Kidney (tissue), 14 donors: ENCODE data around the gene SLC35A4. TPM values are rescaled to one million over a fixed set of nuclear protein-coding genes. Genes with fewer than 3 reads are reported as not detected.
"Not testable (repeated sequence)": the region's sequence is repeated elsewhere in the genome, so short reads cannot be mapped to it uniquely, and the experiment has no call there.

Experiments
- DNase-seq, 5 donors: peaks; one replicate each; pipeline ENCODE4 v3.0.0-alpha.2; 2013 to 2020
- FAIRE-seq: peaks from 2 replicates; lab custom pipeline; 2012; peaks lifted over from hg19 to GRCh38; lab: Jason Lieb, UNC
- H3K27ac ChIP-seq, 2 donors: one replicate each; pipeline ENCODE4 v1.7.0; 2013; ENCODE audit warnings: low read depth in 2 of 2, low read length in 2 of 2, inconsistent platforms in 1 of 2
- H3K27me3 ChIP-seq: one replicate; pipeline ENCODE4 v1.7.1; 2013; ENCODE audit warnings: low read length, inconsistent platforms; ENCODE audit not compliant: control insufficient read depth, insufficient read depth
- H3K36me3 ChIP-seq, 3 donors: one replicate each; pipeline versions ENCODE4 v1.7.0 to v1.7.1; 2013; ENCODE audit warnings: low read length in 3 of 3, control low read depth in 1 of 3, inconsistent platforms in 1 of 3; ENCODE audit not compliant: insufficient read depth in 3 of 3, control insufficient read depth in 2 of 3
- H3K4me1 ChIP-seq, 3 donors: one replicate each; pipeline versions ENCODE4 v1.7.0 to v1.7.1; 2013; ENCODE audit warnings: low read length in 3 of 3, inconsistent platforms in 1 of 3, low read depth in 1 of 3; ENCODE audit not compliant: control insufficient read depth in 2 of 3, insufficient read depth in 2 of 3
- H3K4me3 ChIP-seq, 3 donors: one replicate each; pipeline versions ENCODE4 v1.7.0 to v1.8.1; 2013; ENCODE audit warnings: low read length in 3 of 3, control low read depth in 1 of 3, inconsistent platforms in 1 of 3
- H3K9ac ChIP-seq, 3 donors: one replicate each; pipeline versions ENCODE4 v1.7.0 to v1.7.1; 2013; ENCODE audit warnings: low read length in 3 of 3, control low read depth in 1 of 3, inconsistent platforms in 1 of 3
- H3K9me3 ChIP-seq, 3 donors: one replicate each; pipeline versions ENCODE4 v1.7.0 to v1.7.1; 2013; ENCODE audit warnings: low read length in 3 of 3, control low read depth in 1 of 3, inconsistent platforms in 1 of 3; ENCODE audit not compliant: control insufficient read depth in 2 of 3, insufficient read depth in 1 of 3
- intact Hi-C: fragments of 100-400 bp; cut with DNase I; formaldehyde crosslinking; loops from one replicate; pipeline ENCODE4 v1.11.1; 2022
- polyA plus RNA-seq: library from polyadenylated mRNA; stranded (reverse); fragments of 350-450 nt; fragmentation: Illumina TruSeq; extraction: RNeasy Lipid Tissue Mini Kit (QIAGEN cat#74804); gene quantifications from one replicate; pipeline ENCODE4 v1.2.3, GENCODE V29; 2014; ENCODE audit warnings: low read depth, low replicate concordance; ENCODE audit not compliant: insufficient read depth
- total RNA-seq: library from RNA; stranded (reverse); fragmentation: NEBNext Ultra II Directional; extraction: Animal tissue kit (Norgen Biotek cat#: 25700); gene quantifications from one replicate; pipeline ENCODE4 v1.2.1, GENCODE V29; 2021
- TF ChIP-seq, protein P1 (sequence below): IDR thresholded peaks from 3 replicates; pipeline ENCODE4 v1.5.1; 2012; ENCODE audit warnings: mild to moderate bottlenecking, moderate library complexity, borderline replicate concordance; ENCODE audit not compliant: insufficient read depth; ENCODE audit errors: extremely low read depth
- donor health status: control.
- donor health status: control.
- donor health status: control.
- donor health status: control.
- donor health status: control.
- donor health status: DM: yes; HTN: yes; CAD: no.
- donor health status: Normal renal cell carcinoma (clear cell type).

SLC35A4 gene
- total and polyA plus RNA-seq, 2 donors from 2014 or later, result 71.2 to 89.9 TPM

DNA sequence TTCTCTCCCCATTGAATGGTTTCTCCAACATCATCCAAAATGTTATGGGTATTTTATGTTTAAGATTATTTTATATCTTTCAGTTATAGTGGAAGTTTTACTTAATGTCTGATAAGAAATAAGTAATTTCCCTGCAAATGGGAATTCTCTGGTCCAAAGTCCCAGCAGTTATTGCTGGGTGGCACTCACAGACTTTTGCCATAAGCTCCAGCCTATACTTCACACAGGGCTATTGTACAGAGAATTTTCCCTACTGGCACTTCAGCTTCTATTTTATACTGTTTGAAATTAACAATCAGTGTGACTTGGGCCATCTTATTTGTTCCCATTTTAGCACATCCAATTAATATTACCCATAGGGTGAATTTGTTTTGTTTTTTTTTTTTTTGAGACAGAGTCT is 35.5 kb downstream of the SLC35A4 start:
- intact Hi-C loops, result no loop called here
- Histone ChIP-seq H3K9me3 (no peaks in the 10 kb centered on the region), H3K36me3 (no peaks in the 10 kb centered on the region), H3K27me3 (no peaks in the 10 kb centered on the region), H3K4me1 (peaks cover 0 to 5% (median 0%) of the 10 kb centered on the region in 3 donors), H3K4me3 (no peak overlapping the region), H3K27ac (no peak overlapping the region), H3K9ac (no peak overlapping the region)
- FAIRE-seq, result no peak
- no peak for DNase-seq
- TF ChIP-seq, protein P1, sequence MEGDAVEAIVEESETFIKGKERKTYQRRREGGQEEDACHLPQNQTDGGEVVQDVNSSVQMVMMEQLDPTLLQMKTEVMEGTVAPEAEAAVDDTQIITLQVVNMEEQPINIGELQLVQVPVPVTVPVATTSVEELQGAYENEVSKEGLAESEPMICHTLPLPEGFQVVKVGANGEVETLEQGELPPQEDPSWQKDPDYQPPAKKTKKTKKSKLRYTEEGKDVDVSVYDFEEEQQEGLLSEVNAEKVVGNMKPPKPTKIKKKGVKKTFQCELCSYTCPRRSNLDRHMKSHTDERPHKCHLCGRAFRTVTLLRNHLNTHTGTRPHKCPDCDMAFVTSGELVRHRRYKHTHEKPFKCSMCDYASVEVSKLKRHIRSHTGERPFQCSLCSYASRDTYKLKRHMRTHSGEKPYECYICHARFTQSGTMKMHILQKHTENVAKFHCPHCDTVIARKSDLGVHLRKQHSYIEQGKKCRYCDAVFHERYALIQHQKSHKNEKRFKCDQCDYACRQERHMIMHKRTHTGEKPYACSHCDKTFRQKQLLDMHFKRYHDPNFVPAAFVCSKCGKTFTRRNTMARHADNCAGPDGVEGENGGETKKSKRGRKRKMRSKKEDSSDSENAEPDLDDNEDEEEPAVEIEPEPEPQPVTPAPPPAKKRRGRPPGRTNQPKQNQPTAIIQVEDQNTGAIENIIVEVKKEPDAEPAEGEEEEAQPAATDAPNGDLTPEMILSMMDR, result no peak

DNA sequence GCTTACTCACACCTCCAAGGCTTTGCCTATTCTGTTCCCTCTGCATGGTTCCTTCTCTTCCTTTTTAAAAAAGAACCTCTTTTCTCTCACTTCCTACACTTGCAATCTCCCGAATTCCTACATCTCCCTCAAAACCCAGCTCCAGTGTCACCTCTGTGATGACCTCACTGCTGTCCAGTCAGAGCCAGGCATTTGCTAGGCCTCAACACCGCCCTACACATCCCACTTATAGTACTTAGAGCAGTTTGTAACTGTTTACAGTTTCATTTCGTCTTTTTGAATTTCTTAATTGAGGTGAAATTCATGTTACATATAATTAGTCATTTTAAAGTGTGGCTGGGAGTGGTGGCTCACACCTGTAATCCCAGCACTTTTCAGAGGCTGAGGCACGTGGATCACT is 37.5 kb downstream of the SLC35A4 start:
- no peaks in the 10 kb centered on the region for H3K9me3 ChIP-seq
- no peaks in the 10 kb centered on the region for H3K36me3 ChIP-seq
- no peak overlapping the region for H3K27ac ChIP-seq
- intact Hi-C loops, result no loop called here
- H3K4me3 ChIP-seq, result no peak overlapping the region
- H3K9ac ChIP-seq, result no peak overlapping the region
- no peaks in the 10 kb centered on the region for H3K4me1 ChIP-seq
- FAIRE-seq, result no peak
- DNase-seq, result no peak
- no peaks in the 10 kb centered on the region for H3K27me3 ChIP-seq
- TF ChIP-seq, protein P1, result no peak

DNA sequence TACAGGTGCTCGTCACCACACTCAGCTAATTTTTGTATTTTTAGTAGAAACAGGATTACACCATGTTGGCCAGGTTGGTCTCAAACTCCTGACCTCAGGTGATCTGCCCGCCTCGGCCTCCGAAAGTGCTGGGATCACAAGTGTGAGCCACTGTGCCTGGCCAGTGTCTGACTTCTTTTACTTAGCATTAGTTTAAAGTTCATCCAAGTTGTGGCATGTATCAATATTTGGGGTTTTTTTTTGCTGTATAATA is 38.7 kb downstream of the SLC35A4 start:
- H3K4me1 ChIP-seq, H3K27me3 ChIP-seq, H3K4me3 ChIP-seq, intact Hi-C loops, H3K27ac ChIP-seq, H3K9me3 ChIP-seq, DNase-seq, FAIRE-seq, H3K36me3 ChIP-seq, H3K9ac ChIP-seq: not testable (repeated sequence)

DNA sequence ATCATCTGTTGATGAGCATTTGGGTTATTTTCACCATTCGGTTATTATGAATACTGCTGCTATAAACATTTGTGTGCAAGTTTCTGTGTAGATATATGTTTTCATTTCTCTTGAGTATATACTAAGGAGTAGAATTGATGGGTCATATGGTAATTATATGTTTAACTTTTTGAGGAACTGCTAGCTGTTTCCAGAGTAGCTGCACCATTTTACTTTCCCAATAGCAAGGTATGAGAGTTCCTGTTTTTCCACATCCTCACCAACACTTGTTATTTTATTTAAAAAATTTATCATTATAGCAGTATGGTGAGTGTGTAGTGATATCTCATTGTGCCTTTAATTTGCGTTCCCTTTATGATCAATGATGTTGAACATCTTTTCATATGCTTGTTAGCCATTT is 39.1 kb downstream of the SLC35A4 start:
- FAIRE-seq (no peak), DNase-seq (no peak)
- H3K9ac ChIP-seq, result no peak overlapping the region
- H3K9me3 ChIP-seq, result no peaks in the 10 kb centered on the region
- no peaks in the 10 kb centered on the region for H3K27me3 ChIP-seq
- intact Hi-C loops, result no loop called here
- TF ChIP-seq, protein P1, result no peak
- no peaks in the 10 kb centered on the region for H3K36me3 ChIP-seq
- no peak overlapping the region for H3K4me3 ChIP-seq
- H3K4me1 ChIP-seq, result no peaks in the 10 kb centered on the region
- H3K27ac ChIP-seq, result no peak overlapping the region
